ENCODE data around the gene POU5F1. TPM values are rescaled to one million over a fixed set of nuclear protein-coding genes. Genes with fewer than 3 reads are reported as not detected.

The POU5F1 gene
- total RNA-seq, 2 donors from 2014 or later, result 4.0 to 12.9 TPM

- Histone ChIP-seq H3K27ac (no peak overlapping the region), H3K27me3 (replicated peaks; ENCODE audit: insufficient read depth) (no peaks in the 10 kb centered on the region), H3K36me3 (peaks cover 7% of the 10 kb centered on the region), H3K4me3 (no peak overlapping the region), H3K4me1 (ENCODE audit: control insufficient read depth in 1 of 2, low read depth in 2 of 2) (peaks cover 9 to 17% of the 10 kb centered on the region in 2 donors), H3K9me3 (no peaks in the 10 kb centered on the region)
- TF ChIP-seq, protein P1, sequence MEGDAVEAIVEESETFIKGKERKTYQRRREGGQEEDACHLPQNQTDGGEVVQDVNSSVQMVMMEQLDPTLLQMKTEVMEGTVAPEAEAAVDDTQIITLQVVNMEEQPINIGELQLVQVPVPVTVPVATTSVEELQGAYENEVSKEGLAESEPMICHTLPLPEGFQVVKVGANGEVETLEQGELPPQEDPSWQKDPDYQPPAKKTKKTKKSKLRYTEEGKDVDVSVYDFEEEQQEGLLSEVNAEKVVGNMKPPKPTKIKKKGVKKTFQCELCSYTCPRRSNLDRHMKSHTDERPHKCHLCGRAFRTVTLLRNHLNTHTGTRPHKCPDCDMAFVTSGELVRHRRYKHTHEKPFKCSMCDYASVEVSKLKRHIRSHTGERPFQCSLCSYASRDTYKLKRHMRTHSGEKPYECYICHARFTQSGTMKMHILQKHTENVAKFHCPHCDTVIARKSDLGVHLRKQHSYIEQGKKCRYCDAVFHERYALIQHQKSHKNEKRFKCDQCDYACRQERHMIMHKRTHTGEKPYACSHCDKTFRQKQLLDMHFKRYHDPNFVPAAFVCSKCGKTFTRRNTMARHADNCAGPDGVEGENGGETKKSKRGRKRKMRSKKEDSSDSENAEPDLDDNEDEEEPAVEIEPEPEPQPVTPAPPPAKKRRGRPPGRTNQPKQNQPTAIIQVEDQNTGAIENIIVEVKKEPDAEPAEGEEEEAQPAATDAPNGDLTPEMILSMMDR (IDR thresholded peaks at IDR 0.05), result no peak
- DNase-seq (ENCODE audit: low spot score) (no peak), ATAC-seq (ENCODE audit: insufficient number of reproducible peaks, low FRiP score, low read depth) (no peak)
Observed at GRCh38 chr6:31140643-31141042, 29.8 kb downstream of the POU5F1 start.

DNA sequence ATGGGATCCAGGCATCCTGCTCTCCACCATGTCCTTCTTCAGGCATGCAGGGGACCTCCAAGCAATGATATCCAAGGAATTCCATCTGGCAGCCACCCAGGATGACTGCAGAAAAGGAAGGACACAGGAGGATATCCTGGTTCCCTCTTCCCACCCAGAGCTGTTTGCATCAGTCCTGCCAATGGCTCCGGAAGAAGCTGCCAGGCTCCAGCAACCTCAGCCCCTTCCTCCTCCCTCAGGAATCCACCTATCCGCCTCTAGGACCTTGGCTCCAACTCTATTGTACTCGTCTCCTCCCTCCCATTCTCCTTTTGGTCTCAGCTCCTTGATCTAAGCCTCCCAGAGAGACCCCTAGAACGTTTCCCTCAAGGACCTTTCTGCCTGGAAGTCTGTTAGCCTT is 30.9 kb downstream of the POU5F1 start:
- no peak for DNase-seq (ENCODE audit: low spot score)
- Histone ChIP-seq H3K9me3 (no peaks in the 10 kb centered on the region), H3K27ac (no peak overlapping the region), H3K27me3 (replicated peaks; ENCODE audit: insufficient read depth) (no peaks in the 10 kb centered on the region), H3K4me1 (ENCODE audit: control insufficient read depth in 1 of 2, low read depth in 2 of 2) (peaks cover 9 to 17% of the 10 kb centered on the region in 2 donors), H3K36me3 (no peaks in the 10 kb centered on the region), H3K4me3 (no peak overlapping the region)
- ATAC-seq (ENCODE audit: insufficient number of reproducible peaks, low FRiP score, low read depth), result no peak
- TF ChIP-seq, protein P1 (IDR thresholded peaks at IDR 0.05), result no peak

- ATAC-seq (ENCODE audit: insufficient number of reproducible peaks, low FRiP score, low read depth) (no peak), DNase-seq (ENCODE audit: low spot score) (no peak)
- Histone ChIP-seq H3K27ac (no peak within 1 kb of the TSS), H3K9me3 (no peaks in the 10 kb centered on the region), H3K27me3 (replicated peaks; ENCODE audit: insufficient read depth) (no peaks in the 10 kb centered on the region), H3K4me1 (ENCODE audit: control insufficient read depth in 1 of 2, low read depth in 2 of 2) (peaks cover 9 to 17% of the 10 kb centered on the region in 2 donors), H3K4me3 (peak within 1 kb of the TSS; percentile 51), H3K36me3 (no peaks in the 10 kb centered on the region)
- TF ChIP-seq, protein P1 (IDR thresholded peaks at IDR 0.05), result no peak
Observed at GRCh38 chr6:31138982-31139381, 31.5 kb downstream of the POU5F1 start, which contains the start of gene PSORS1C2. PSORS1C2 (minus strand) TSS chr6:31139066; CDS start chr6:31139026, 40 bp downstream.

- DNase-seq (ENCODE audit: low spot score) (no peak), ATAC-seq (ENCODE audit: insufficient number of reproducible peaks, low FRiP score, low read depth) (no peak)
- no peaks in the 10 kb centered on the region for H3K9me3 ChIP-seq
- H3K4me3 ChIP-seq, result no peak overlapping the region
- TF ChIP-seq, protein P1 (IDR thresholded peaks at IDR 0.05), result no peak
- no peaks in the 10 kb centered on the region for H3K36me3 ChIP-seq
- H3K27ac ChIP-seq, result no peak overlapping the region
- no peaks in the 10 kb centered on the region for H3K27me3 ChIP-seq (replicated peaks; ENCODE audit: insufficient read depth)
- peaks cover 0 to 5% of the 10 kb centered on the region in 2 donors for H3K4me1 ChIP-seq (ENCODE audit: control insufficient read depth in 1 of 2, low read depth in 2 of 2)
Observed at GRCh38 chr6:31135710-31136109, 34.8 kb downstream of the POU5F1 start.

- H3K36me3 ChIP-seq, result no peaks in the 10 kb centered on the region
- no peak overlapping the region for H3K27ac ChIP-seq
- TF ChIP-seq, protein P1 (IDR thresholded peaks at IDR 0.05), result no peak
- no peak overlapping the region for H3K4me3 ChIP-seq
- no peaks in the 10 kb centered on the region for H3K27me3 ChIP-seq (replicated peaks; ENCODE audit: insufficient read depth)
- H3K4me1 ChIP-seq (ENCODE audit: control insufficient read depth in 1 of 2, low read depth in 2 of 2), result peaks cover 0 to 3% of the 10 kb centered on the region in 2 donors
- ATAC-seq (ENCODE audit: insufficient number of reproducible peaks, low FRiP score, low read depth), result no peak
- H3K9me3 ChIP-seq, result no peaks in the 10 kb centered on the region
- DNase-seq (ENCODE audit: low spot score), result no peak
Observed at GRCh38 chr6:31132806-31133205, 37.7 kb downstream of the POU5F1 start.

All from thoracic aorta (tissue), 2 donors.